NOMO-1 (cell line): Measurements from ENCODE around the gene RPS8.
"Not testable (repeated sequence)": the region's sequence is repeated elsewhere in the genome, so short reads cannot be mapped to it uniquely, and the experiment has no call there.

Experiments used
- DNase-seq, 2 experiments: peaks; one replicate each; lab custom pipeline; 2025; ENCODE audit not compliant: unreplicated experiment in 2 of 2; lab: John Stamatoyannopoulos, UW

The RPS8 gene

DNA sequence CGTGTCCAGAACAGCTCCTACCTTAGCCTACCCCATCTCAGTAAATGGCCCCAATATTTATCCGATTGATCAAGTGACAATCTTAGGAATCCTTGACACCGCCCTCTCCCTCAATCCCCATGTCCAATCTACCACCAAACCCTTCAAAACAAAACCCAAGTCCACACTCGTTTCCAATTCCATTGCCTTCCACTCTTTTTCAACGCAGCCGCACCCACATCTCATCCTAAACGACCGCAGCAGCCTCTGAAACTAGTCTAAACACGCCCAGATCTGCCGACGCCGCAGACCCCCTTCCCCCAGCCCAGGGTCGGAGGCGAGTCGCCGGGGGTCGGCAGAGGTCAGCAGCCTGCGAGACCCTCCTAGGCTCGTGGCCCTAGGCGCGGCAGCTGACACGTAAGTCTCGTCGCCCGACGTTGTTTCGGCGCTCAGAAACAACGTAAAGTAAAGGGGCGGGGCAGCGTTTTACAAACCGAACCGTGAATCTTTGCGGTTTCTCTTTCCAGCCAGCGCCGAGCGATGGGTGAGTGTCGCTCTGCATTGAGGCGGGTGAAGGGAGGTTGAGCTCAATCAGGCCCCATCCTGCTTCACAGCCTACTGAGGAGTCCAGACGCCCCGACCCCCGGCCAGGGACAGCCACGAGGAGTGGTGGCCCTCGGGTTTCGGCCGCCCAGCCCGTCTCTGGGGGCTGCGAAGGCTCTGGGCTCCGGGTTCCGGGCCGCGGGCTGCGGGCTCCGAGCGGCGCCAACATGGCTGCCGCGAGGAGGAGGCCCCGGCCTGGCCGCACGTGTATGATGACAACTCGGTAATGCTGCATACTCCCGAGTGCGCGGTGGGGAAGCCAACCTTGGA is at the start of gene RPS8:
Gene RPS8, plus strand, starts transcription at position 463 of the 852 bp plus-strand sequence. Its CDS starts 57 bp downstream, at position 520.
- DNase-seq = peak; percentile 85 to 87

DNA sequence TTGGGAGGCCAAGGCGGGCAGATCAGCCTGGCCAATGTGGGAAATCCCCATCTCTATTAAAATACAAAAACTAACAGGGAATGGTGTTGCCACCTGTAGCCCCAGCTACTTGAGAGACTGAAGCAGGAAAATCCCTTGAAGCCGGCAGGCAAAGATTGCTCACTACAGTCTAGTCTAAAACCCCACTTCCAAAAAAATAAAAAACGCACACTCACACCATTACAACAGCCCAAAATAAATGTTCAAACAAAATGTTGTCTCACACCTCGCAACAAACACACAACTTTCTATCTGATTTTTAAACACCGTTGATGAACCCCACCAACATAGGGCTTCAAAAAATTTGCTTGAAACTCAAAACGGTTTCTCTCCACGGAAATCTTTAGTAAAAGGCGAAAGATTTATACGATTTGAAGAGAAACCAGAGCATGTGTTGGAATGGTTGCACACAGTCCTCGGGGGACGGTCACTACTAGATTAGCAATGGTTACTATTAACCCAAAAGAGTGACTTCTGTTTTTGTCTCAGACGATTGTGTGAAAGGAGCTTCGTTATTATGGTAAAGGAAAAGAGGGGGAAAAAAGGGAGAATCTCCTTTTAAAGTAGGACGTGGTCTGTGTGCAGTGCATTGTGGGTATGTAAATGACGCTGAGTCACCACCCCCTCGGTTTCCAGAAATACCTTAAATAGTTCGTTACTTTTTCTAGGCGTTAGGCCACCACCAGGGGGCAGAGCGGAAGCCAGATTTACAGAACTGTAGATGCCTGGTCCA is 44.4 kb upstream of the RPS8 start, which contains the start of gene RNU5D-1:
Gene RNU5D-1, minus strand, starts transcription at position 430 of the 772 bp plus-strand sequence.
- DNase-seq = peak; percentile 93 to 97

DNA sequence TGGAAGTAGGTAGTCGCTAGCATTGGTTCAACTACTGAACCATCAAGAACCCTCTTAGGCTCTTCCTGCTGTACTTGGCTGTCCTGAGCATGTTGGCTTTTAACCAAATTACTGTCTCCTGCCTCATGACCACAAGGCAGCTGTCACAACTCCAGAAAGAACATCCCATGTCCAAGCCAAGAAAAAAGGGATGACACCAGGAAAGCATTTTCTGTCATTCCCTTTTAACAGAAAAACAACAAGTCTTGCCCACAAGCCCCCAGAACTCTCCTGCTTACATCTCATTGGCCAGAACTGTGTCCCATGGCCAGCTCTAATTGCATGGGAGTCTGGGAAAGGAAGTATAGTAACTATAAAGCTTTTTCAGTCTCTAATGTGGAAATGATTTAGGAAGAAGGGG is 42.0 kb upstream of the RPS8 start:
- DNase-seq = no peak

DNA sequence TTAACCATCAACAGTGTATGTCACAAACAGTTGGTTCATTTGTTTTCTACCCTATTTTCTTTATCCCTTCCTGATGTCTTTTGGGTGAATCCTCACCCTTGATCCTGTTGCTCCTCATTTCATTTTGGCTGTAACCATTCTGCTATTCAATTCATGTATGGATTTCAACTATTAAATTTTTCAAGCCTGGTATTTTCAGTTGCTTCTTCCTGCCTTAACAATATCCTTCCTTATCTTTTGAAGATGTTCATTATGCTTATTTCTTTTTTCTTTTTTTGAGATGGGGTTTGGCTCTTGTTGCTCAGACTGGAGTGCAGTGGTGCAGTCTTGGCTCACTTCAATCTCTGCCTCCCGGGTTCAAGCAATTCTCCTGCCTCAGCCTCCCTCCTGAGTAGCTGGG is 41.6 kb upstream of the RPS8 start:
- no peak for DNase-seq

DNA sequence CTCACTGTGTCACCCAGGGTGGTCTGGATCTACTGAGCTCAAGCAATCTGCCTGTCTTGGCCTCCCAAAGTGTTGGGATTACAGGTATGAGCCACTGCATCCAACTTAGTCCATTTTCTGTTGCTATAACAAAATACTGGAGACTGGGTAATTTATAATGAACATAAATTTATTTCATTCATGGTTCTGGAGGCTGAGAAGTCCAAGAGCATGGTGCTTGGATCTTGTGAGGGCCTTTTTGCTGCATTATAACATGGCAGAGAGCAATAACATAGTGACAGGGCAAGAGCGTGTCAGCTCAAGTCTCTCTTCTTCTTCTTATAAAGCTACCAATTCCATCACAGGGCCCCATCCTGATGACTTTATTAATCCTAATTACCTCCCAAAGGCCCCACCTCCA is 39.3 kb upstream of the RPS8 start:
- no peak for DNase-seq

DNA sequence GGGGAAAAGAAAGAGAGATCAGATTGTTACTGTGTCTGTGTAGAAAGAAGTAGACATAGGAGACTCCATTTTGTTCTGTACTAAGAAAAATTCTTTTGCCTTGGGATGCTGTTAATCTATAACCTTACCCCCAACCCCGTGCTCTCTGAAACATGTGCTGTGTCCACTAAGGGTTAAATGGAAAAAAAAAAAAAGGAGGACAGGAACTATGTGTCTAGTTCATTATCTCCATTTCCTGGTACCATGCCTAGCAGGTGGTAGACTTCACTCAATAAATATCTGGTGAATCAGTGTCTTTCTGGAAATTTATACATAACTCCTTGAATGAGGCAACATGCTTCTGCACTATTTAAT is 36.4 kb upstream of the RPS8 start:
- DNase-seq = not testable (repeated sequence)

DNA sequence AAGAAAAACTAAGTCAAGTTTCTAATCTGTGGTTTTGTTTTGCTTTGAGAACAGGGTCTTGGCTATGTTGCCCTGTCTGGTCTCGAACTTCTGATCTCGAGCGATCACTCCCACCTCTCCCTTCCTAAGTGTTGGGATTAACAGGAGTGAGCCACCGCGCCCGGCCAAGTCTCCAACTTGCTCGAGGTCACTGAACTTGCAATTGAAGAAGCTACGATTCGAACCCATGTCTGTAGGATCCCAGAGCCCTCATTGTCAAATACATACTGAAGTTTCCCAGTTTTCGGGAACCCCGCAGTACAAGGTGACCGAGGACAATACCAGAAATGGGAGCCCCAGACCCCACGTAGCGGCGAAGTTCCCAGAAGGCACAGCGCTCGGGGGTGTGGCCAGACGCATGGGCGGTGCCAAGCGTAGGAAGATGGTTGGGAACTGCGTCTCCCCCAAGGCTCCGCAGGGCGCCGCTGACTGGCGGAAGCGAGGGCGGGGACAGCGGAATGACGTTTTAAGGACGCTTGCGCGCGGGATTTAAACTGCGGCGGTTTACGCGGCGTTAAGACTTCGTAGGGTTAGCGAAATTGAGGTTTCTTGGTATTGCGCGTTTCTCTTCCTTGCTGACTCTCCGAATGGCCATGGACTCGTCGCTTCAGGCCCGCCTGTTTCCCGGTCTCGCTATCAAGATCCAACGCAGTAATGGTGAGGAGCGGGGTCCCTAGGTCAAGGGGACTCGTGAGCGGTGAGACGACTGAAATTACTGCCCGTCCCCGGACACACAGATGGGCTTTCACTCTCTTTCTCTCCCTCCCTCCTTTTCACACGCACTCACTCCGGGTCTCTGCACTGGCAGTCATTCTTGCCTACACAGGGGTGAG is 35.8 kb upstream of the RPS8 start, which contains the start of gene KIF2C:
Gene KIF2C, plus strand, starts transcription at position 531 of the 872 bp plus-strand sequence. Its CDS starts 96 bp downstream, at position 627.
- peak; percentile 97 to 99 for DNase-seq

DNA sequence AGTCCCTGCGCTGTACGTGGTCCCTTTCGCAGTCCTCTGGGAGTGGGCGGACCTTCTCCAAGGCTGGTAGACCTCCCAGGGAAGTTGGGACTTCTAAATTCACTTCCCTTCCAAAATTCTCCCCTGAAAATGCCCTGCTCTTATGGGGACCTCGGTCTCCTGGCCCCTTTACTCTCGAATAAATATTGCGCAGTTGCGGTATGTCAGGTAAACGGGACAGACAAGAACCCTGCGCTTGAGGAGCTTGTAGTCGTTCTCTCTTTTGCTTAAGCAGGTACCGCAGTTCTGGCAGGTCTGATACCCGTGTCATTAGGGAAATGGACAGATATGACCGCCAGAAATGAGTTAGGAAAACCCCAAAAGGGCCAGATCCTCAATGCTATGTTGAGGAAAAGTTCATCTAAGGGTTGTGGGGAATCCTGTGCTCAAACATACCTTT is 35.1 kb upstream of the RPS8 start:
- DNase-seq = no peak

DNA sequence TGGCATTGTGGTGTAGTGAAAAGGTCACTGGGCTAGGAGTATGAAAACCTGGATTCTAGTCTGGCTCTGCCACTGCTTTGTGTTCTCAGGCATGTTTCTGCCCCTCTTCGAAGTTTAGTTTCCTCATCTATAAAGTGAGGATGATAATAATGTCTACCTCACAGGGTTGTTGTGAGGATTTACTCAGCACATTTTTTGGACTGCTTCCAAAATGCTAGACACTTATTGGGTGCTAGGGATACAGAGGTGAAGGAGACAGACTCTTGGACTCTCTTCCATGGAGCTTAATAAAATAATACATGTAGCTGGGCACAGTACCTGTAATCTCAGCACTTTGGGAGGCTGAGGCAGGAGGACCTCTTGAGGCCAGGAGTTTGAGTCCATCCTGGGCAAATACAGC is 32.1 kb upstream of the RPS8 start:
- no peak for DNase-seq

DNA sequence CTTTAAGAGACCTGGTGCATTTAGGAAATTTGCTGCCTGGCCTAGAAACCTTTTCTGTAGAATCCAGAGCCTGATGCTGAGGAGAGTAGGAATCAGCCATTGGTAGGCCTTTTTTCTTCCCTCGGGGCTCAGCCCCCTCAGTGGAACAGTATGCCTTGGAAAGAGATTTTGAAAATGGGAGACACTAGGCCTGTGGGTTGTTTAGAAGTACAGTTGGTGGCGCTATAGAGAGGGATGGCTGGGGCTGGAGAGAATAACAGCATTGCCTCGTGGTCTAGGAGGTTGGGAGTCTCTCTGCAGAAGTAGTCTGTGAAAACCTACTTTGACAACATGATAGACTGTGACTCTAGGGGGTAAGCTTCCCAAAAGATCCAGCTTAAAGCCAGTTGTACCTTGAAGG is 27.5 kb upstream of the RPS8 start:
- DNase-seq = no peak

DNA sequence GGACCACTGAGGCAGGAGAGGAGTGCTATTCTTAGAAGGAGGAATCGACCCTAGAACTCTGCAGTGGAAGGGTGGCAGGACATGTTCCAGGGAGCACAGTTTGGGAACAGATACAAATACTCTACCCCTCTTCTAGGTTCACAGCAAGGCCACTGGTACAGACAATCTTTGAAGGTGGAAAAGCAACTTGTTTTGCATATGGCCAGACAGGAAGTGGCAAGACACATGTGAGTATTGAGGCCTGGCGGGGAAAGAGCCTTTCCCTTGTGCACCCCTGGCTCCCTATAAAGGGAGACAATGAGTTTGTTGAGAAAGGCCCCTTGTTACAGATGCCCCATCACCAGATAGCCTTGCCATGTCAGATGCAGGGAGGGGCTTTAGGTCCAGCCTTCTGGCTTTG is 17.9 kb upstream of the RPS8 start:
- DNase-seq = no peak

DNA sequence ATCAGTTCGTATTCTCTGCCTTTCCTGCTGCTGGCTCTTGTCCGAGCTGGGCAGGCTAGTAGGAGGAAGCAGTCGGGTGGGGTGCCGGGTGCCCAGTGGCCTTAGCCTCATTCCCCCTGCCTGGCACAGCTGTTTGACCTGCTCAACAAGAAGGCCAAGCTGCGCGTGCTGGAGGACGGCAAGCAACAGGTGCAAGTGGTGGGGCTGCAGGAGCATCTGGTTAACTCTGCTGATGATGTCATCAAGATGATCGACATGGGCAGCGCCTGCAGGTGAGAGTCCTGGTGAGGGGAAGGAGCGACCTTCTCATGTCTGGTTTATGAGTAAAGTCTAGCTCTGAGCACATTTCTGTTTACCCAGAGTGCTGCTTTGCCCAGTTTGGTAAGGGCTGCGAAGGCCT is 16.3 kb upstream of the RPS8 start:
- no peak for DNase-seq

DNA sequence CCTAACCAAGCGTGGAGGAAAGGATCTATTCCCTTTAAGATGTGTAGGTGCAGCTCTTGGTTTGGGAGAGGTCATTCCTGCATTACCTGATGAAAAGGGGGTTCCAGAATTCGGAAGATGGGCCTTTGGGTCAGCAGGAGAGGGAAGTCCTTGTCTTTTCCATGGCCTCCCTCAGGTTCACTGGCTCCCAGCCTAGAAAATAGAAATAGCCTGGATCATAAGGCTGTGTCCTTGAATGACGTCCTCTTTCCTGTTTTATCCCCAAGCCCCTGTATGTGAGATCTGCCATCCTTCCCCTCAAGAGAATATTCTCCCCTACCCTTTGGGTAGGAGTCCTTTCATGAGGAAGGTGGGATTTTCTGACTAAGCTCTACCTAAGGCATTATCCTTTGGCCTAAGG is 14.5 kb upstream of the RPS8 start:
- DNase-seq = no peak

DNA sequence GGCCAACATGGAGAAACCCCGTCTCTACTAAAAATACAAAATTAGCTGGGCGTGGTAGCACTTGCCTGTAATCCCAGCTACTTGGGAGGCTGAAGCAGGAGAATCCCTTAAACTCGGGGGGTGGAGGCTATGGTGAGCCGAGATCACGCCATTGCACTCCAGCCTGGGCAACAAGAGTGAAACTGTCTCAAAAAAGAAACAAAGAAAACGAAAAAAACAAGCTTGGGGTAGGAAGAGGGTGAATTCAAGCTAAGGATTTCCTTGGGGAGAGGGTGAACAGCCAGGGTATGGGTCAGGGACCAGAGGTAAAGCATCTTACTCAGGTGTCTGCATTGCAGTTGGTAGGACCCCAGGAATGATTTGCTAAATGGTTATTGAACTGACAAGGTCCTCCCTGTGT is 8.9 kb upstream of the RPS8 start:
- not testable (repeated sequence) for DNase-seq

DNA sequence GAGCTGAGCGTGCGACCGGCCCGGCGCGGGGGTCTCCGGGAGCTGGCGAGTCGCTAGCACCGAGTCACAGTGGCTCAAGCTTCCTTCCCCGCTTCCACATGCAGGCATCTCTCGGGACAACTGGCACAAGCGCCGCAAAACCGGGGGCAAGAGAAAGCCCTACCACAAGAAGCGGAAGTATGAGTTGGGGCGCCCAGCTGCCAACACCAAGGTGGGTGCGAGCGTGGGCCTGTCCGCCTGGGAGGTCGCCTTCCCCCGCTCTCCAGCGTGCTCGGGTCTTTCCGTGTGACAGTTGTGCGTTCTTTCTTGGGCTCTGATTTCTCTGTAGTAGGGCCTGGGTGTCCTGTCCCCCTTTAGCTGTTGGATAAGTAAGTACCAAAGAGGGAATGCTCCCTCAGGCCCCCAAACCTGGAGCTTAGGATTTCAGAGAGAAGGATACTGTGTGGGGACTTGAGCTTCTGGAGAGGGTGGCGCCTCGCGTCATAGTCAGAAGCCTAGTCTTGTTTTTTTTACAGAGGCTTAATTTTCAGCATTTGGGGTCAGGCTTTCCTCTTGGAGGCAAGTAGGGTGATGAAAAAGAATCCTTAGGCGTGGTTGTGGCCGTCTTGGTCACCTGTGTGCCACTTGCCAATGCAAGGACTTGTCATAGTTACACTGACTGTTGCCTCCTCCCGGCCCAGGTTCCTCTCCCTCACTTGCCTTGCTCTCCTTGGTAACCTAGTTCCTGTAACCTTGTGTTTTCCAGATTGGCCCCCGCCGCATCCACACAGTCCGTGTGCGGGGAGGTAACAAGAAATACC is 790 bp downstream of the RPS8 start:
- peak in 1 of 2 experiments; percentile 25 for DNase-seq

DNA sequence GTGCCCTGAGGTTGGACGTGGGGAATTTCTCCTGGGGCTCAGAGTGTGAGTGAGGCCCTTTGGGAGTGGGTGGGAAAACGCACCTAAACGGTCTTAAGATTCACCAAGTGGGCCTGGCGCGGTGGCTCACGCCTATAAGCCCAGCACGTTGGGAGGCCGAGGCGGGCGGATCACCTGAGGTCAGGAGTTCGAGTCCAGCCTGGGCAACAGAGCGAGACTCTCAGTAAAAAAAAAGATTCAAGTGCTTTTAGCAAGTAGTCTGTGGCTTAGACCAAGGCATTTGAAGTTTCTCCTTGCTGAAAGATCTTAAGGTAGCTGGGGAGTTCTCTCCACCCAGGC is 1.4 kb downstream of the RPS8 start:
- no peak for DNase-seq

DNA sequence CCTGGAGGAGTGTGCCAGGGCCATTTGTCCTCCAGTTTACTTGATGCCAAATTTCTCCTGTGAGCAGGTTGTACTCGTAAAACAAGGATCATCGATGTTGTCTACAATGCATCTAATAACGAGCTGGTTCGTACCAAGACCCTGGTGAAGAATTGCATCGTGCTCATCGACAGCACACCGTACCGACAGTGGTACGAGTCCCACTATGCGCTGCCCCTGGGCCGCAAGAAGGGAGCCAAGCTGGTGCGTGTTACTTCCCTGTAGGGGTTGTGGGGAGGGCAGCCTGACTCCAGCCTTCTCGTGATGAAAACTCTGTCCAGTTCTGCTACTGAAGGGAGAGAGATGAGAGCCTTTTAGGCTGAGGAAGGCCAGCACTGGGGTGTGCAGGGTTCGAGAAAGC is 2.2 kb downstream of the RPS8 start:
- no peak for DNase-seq

DNA sequence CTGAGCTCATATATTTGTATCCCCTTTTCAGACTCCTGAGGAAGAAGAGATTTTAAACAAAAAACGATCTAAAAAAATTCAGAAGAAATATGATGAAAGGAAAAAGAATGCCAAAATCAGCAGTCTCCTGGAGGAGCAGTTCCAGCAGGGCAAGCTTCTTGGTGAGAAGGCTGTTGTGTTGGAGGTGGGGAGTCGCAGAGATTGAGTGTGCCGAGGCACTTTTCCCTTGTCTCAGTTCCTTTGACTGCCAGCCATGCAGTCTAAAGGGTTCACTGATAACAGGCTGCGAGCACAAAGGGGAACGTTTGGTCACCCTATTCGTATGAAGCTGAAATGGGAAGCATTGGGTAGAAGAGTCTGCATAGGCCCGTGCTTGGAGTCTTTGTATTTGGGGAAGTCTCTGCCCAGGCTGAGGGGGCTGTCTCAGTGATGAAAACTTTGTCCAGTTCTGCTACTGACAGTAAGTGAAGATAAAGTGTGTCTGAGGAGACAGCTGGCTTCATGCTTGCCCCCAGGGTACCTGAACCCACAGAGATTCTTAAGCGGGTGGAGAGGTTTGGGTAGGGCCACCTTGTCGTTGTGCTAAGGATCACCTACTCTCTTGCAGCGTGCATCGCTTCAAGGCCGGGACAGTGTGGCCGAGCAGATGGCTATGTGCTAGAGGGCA is 2.8 kb downstream of the RPS8 start:
- DNase-seq = peak in 1 of 2 experiments; percentile 21

DNA sequence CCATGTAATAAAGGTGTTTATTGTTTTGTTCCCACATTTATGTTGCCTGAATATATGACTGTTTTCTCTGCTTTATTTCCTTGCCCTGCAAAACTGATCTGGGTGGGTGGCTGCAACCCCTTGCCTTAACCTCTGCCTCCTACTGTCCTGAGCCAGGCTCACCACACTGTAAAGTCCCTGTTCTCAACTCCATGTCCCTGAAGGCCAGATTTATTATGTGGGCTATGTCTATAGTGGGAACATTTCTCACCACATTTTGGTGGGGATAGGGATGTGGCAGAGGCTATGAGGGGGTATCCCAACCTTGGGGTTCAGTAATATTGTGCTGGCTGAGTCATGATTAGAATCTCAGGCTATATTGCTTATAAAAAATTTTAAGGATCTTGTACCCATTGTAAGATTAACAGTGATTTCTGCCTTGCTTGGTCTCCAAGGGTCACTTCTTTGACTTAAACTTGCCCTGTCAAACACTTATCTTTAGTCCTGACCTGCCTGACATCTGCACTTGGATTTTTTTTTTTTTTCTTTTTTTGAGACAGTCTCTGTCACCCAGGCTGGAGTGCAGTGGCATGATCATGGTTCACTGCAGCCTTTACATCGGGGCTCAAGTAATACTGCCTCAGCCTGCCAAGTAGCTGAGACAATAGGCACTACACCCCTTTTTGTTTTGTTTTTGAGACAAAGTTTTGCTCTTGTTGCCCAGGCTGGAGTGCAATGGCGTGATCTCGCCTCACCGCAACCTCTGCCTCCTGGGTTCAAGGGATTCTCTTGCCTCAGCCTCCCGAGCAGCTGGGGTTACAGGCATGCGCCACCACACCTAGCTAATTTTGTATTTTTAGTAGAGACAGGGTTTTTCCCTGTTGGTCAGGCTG is 3.6 kb downstream of the RPS8 start:
- DNase-seq = no peak
